Measurements from ENCODE around the gene NKAIN2.
"Not testable (repeated sequence)": the region's sequence is repeated elsewhere in the genome, so short reads cannot be mapped to it uniquely, and the experiment has no call there.

NKAIN2 gene

GRCh38 chr6:124294574-124295200 lies 491.0 kb downstream of the NKAIN2 start:
- H3K4me3 ChIP-seq = no peak overlapping the region
- no peak for TF ChIP-seq CTCF (IDR thresholded peaks at IDR 0.05)
- no peaks in the 10 kb centered on the region for H3K9me3 ChIP-seq
- DNase-seq = no peak
- H3K36me3 ChIP-seq = no peaks in the 10 kb centered on the region
- no peaks in the 10 kb centered on the region for H3K27me3 ChIP-seq
- intact Hi-C loops (cut with DNase I; ENCODE audit: low total_unique reads) = no loop called here
- H3K27ac ChIP-seq = no peak overlapping the region
- H3K4me1 ChIP-seq = no peaks in the 10 kb centered on the region

DNA sequence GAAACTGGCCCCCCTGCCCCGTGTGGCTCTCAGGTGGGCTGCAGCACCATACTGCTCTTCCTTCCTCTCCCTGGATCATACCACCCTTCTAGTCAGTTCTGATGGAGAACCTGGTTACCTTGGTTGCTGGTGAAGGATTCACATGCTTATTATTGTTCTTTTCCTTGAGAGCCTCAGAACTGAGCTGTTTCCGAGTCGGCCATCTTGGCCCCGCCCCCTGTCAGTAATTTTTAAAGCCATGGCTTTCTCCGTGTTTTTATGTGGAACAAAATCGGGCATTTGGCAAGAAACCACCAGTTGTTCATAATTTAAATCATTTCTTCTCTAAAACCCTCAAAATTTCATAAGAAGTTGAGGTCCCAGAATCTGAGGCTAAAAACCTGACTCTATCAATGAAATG lies 493.8 kb downstream of the NKAIN2 start:
- no peak for TF ChIP-seq CTCF (IDR thresholded peaks at IDR 0.05)
- Histone ChIP-seq H3K36me3 (no peaks in the 10 kb centered on the region), H3K27ac (no peak overlapping the region), H3K4me1 (no peaks in the 10 kb centered on the region), H3K27me3 (no peaks in the 10 kb centered on the region), H3K9me3 (no peaks in the 10 kb centered on the region), H3K4me3 (no peak overlapping the region)
- DNase-seq = no peak
- intact Hi-C loops (cut with DNase I; ENCODE audit: low total_unique reads) = no loop called here

- Histone ChIP-seq H3K27ac (no peak overlapping the region), H3K36me3 (no peaks in the 10 kb centered on the region), H3K27me3 (no peaks in the 10 kb centered on the region), H3K9me3 (no peaks in the 10 kb centered on the region), H3K4me1 (no peaks in the 10 kb centered on the region), H3K4me3 (no peak overlapping the region)
- no peak for TF ChIP-seq CTCF (IDR thresholded peaks at IDR 0.05)
- no peak for DNase-seq
- intact Hi-C loops (cut with DNase I; ENCODE audit: low total_unique reads) = no loop called here
Measured at GRCh38 chr6:124298730-124299129, 495.1 kb downstream of the NKAIN2 start.

DNA sequence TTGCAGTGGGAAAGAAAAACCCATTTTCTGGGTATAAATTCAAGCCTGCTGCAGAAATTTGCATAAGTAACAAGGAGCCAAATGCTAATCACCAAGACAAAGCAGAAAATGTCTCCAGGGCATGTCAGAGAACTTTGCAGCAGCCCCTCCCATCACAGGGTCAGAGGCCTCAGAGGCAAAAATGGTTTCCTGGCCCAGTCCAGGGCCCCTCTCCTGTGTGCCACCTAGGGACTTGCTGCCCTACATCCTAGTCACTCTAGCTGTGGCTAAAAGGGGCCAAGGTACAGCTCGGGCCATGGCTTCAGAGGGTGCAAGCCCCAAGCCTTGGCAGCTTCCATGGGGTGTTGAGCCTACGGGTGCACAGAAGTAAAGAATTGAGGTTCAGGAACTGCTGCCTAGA lies 497.2 kb downstream of the NKAIN2 start:
- intact Hi-C loops (cut with DNase I; ENCODE audit: low total_unique reads); H3K9me3 ChIP-seq; H3K36me3 ChIP-seq; H3K27ac ChIP-seq; H3K4me3 ChIP-seq; DNase-seq; H3K4me1 ChIP-seq; H3K27me3 ChIP-seq: not testable (repeated sequence)

- Histone ChIP-seq H3K27me3 (no peaks in the 10 kb centered on the region), H3K9me3 (no peaks in the 10 kb centered on the region), H3K27ac (no peak overlapping the region), H3K4me1 (no peaks in the 10 kb centered on the region), H3K36me3 (no peaks in the 10 kb centered on the region), H3K4me3 (no peak overlapping the region)
- TF ChIP-seq CTCF (IDR thresholded peaks at IDR 0.05) = no peak
- intact Hi-C loops (cut with DNase I; ENCODE audit: low total_unique reads) = no loop called here
- no peak for DNase-seq
Measured at GRCh38 chr6:124303971-124304370, 500.3 kb downstream of the NKAIN2 start.

GRCh38 chr6:124310139-124310538 lies 506.5 kb downstream of the NKAIN2 start:
- Histone ChIP-seq H3K27ac (no peak overlapping the region), H3K4me3 (no peak overlapping the region), H3K27me3 (no peaks in the 10 kb centered on the region), H3K4me1 (no peaks in the 10 kb centered on the region), H3K36me3 (no peaks in the 10 kb centered on the region), H3K9me3 (no peaks in the 10 kb centered on the region)
- no peak for DNase-seq
- intact Hi-C loops (cut with DNase I; ENCODE audit: low total_unique reads) = no loop called here
- no peak for TF ChIP-seq CTCF (IDR thresholded peaks at IDR 0.05)

Data from tibial artery (tissue), 4 donors.